Fibroblast of villous mesenchyme (primary cell): ENCODE results near the gene RHOU. TPM values are rescaled to one million over a fixed set of nuclear protein-coding genes. Genes with fewer than 3 reads are reported as not detected.

Experiments used
- DNase-seq: peaks from one replicate; pipeline ENCODE4 v3.0.0-alpha.2; 2010; ENCODE audit warnings: low read depth
- H3K4me3 ChIP-seq: 2 replicates; pipeline ENCODE4 v1.5.1; 2011; ENCODE audit warnings: low read depth, mild to moderate bottlenecking, low read length
- total RNA-seq: library from RNA; depleted of rRNA; stranded (reverse); fragments of >200 nt; gene quantifications from 2 replicates; pipeline ENCODE4 v1.2.3, GENCODE V29; 2012
- TF ChIP-seq, protein P1 (sequence below): IDR thresholded peaks from 2 replicates; pipeline ENCODE4 v1.5.1; 2012; ENCODE audit warnings: low read depth, mild to moderate bottlenecking, low read length; ENCODE audit not compliant: insufficient read depth

RHOU gene
- total RNA-seq, 1 donor: 2.2 TPM

DNA sequence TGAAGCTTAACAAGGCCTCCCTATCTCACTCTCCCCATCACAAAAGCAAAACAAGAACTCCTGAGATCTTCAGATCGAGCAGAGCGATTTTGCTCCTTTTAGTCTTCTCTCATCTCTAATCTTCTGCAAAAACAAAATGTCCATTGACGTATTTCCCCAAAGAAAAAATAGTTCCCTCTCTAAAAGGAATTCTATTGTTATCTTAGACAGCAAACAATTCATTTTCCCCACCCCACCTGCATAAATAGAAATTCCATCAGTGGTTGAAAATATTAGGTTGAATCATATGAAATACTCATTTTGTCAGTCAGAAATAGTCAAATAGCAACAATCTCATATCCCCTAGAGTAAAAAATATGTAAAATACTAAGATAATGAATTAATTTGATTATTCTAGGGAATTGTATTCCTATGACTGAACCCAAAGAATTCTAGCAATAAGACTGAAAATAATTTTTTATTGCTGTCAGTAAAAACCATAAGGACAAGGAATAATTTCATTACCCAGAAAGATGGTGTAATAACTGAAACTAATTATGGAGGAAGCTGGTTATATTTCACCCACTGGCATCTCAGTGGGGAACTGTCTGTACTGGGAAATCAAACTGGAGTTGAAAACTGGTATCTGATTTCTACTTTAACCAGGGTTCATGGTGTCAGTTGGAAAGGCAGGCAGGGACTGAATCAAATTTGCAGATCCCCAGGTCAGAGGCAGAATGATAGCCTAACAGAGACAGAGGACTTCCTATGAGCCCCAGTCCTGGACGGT is 51.3 kb downstream of the RHOU start:
- H3K4me3 ChIP-seq: no peak overlapping the region
- no peak for DNase-seq
- TF ChIP-seq, protein P1, sequence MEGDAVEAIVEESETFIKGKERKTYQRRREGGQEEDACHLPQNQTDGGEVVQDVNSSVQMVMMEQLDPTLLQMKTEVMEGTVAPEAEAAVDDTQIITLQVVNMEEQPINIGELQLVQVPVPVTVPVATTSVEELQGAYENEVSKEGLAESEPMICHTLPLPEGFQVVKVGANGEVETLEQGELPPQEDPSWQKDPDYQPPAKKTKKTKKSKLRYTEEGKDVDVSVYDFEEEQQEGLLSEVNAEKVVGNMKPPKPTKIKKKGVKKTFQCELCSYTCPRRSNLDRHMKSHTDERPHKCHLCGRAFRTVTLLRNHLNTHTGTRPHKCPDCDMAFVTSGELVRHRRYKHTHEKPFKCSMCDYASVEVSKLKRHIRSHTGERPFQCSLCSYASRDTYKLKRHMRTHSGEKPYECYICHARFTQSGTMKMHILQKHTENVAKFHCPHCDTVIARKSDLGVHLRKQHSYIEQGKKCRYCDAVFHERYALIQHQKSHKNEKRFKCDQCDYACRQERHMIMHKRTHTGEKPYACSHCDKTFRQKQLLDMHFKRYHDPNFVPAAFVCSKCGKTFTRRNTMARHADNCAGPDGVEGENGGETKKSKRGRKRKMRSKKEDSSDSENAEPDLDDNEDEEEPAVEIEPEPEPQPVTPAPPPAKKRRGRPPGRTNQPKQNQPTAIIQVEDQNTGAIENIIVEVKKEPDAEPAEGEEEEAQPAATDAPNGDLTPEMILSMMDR: no peak

DNA sequence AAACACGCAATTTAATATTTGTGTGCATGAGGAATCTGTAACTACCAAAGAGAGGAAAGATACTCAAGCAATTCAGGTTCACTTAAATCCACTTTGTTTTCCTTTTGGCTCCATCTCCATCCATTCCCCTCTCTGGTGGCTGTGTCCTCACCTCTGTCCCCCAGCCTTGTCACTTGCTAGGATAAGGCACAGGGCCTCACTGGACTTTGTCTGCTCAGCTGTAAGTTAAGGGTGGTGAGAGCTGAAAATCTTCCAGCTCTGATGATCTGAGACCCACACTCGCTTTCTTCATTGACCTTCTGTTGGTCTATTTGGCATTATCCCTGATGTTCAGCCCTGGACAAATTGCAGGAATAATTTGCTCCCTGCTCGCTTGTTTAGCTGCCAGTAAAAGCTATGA is 56.5 kb downstream of the RHOU start:
- no peak overlapping the region for H3K4me3 ChIP-seq
- no peak for DNase-seq
- TF ChIP-seq, protein P1: no peak

DNA sequence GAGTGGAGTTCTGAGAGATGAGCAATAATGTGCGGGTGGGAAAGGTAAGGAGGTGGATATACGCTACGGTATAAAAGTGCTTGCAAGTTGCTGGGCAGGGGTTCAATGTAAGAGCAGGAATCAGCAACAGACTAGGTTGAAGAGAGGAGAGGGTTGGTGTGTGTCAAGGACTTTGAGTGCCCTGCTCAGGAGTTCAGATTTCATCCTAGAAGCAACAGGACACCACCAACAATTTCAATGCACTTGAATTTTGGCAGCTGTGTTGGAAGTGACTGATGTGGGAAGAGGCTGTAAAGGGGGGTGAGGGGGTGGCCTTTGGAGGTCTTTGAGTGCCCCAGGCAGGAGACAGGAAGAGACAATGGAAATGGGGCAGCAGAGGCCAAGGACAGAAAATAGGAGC is 57.3 kb downstream of the RHOU start:
- TF ChIP-seq, protein P1: no peak
- no peak for DNase-seq
- no peak overlapping the region for H3K4me3 ChIP-seq

DNA sequence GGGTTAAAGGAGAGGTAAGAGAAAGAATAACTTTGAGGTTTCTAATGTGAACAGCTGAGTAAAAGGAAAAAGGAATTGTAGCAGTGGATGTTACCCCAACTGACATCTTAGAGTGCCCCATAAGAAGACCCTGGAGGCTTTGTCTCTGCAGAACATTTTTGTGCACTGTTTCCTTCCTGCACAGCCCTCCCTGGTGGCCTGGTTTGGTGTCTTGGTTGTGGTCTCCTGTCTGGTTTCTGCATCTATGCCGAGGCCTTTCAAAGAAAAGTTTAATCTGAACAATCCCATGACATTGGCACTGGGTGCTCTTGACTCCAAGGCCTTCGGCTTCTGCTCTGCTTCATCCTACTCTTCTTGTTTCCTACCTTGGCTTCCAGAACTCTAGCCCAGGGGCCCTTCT is 57.8 kb downstream of the RHOU start:
- no peak overlapping the region for H3K4me3 ChIP-seq
- DNase-seq: no peak
- TF ChIP-seq, protein P1: no peak

DNA sequence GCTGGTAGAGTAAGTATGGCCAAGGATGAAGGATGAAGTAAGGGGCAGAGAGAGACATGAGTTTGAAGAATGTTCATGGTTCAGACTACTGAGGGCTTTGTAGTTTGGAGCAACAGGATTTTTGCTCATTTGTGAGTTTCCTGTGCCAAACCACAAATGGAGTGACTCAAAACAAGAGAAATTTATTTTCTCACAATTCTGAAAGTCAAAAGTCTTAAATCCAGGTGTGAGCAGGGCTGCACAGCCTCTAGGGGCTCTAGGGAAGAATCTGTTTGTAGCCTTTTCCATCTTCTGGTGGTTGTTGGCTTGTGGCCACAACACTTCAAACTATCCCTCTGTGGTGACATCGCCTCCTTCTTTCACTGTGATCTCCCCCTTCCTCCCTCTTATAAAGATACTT is 58.9 kb downstream of the RHOU start:
- DNase-seq: no peak
- TF ChIP-seq, protein P1: no peak
- no peak overlapping the region for H3K4me3 ChIP-seq

DNA sequence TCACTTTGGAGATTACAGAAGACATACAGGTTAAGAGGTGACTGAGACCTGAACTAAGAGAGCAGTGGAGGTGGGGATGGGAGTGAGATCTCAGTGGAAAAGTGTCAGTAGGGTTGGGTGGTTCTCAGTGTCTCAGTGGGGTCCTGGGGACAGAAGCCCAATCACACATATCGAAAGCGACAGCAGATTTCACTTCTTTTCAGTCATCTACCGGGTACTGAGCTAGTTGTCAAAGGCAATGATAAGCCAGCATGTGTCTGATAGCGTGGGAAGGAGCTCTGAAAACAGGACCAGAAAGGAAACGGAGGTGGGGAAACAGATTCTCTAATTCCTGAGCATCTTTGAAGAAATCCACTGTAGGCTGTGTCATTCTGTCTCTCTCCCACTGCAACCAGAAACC is 59.5 kb downstream of the RHOU start:
- TF ChIP-seq, protein P1: no peak
- no peak for DNase-seq
- H3K4me3 ChIP-seq: no peak overlapping the region

DNA sequence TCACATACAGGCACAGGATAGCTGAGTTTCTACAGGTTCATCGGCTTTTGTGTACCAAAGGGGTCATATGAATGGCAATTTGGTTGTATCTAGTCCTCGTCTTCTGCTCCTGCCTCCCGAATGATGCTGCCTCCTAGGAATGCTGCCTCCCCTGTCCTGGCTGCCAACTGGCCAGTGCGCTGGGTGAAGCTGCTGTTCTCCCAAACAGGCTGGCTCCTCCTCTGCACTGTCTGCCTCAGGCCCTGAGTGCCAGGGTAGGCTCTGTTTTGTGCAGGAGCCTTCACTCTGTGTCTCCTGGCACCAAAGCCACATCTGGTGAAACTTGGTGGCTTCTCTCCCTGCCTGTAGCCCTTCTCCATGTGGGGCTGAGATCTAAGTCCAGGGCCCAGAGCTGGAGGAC is 60.3 kb downstream of the RHOU start:
- TF ChIP-seq, protein P1: no peak
- no peak for DNase-seq

More for the DNA sequence above, 60.3 kb downstream of the RHOU start:
- H3K4me3 ChIP-seq: no peak overlapping the region
